Sigmoid colon (tissue), 4 donors: ENCODE results near the gene MBD3L3.
"Not testable (repeated sequence)": the region's sequence is repeated elsewhere in the genome, so short reads cannot be mapped to it uniquely, and the experiment has no call there.

ENCODE experiments used
- EP300 ChIP-seq, 4 donors: sonication (generic); formaldehyde crosslinking; IDR thresholded peaks; one replicate each; pipeline ENCODE4 v1.6.1; 2017; ENCODE audit warnings: antibody characterized with exemption in 4 of 4
- POLR2A ChIP-seq, 2 donors: fragments of 450-650 bp; IDR thresholded peaks; one replicate each; pipeline ENCODE4 v1.6.1; 2016; ENCODE audit warnings: antibody characterized with exemption in 2 of 2, mild to moderate bottlenecking in 2 of 2, moderate library complexity in 2 of 2
- TF ChIP-seq, protein P1 (sequence below), 4 experiments: fragments of 450-650 bp in 3 of 4; fragments of 200-600 bp in 1 of 4; IDR thresholded peaks; one replicate each; pipeline ENCODE4 v1.5.1; 2016 to 2019; ENCODE audit warnings: antibody characterized with exemption in 4 of 4, mild to moderate bottlenecking in 3 of 4, moderate library complexity in 2 of 4

DNA sequence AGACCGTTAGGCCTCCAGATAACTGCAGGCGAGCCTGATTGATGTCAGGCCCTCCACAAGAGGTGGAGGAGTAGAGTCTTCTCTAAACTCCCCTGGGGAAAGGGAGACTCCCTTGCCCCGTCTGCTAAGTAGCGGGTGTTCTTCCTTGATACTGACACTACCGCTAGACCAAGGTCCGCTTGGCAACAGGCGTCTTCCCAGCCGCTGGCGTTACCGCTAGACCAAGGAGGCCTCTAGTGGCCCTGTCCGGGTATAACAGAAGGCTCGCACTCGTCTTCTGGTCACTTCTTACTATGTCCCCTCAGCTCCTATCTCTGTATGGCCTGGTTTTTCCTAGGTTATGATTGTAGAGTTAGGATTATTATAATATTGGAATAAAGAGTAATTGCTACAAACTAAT is 8.6 kb upstream of the MBD3L3 start:
- TF ChIP-seq, protein P1, sequence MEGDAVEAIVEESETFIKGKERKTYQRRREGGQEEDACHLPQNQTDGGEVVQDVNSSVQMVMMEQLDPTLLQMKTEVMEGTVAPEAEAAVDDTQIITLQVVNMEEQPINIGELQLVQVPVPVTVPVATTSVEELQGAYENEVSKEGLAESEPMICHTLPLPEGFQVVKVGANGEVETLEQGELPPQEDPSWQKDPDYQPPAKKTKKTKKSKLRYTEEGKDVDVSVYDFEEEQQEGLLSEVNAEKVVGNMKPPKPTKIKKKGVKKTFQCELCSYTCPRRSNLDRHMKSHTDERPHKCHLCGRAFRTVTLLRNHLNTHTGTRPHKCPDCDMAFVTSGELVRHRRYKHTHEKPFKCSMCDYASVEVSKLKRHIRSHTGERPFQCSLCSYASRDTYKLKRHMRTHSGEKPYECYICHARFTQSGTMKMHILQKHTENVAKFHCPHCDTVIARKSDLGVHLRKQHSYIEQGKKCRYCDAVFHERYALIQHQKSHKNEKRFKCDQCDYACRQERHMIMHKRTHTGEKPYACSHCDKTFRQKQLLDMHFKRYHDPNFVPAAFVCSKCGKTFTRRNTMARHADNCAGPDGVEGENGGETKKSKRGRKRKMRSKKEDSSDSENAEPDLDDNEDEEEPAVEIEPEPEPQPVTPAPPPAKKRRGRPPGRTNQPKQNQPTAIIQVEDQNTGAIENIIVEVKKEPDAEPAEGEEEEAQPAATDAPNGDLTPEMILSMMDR (IDR thresholded peaks at IDR 0.05), result not testable (repeated sequence)
- TF ChIP-seq POLR2A, EP300 (IDR thresholded peaks at IDR 0.05): not testable (repeated sequence)
